HG03469 (cell line): Measurements from ENCODE around the gene C1orf56.

ENCODE experiments used
- ATAC-seq: cut with Tn5 transposase; IDR thresholded peaks from one replicate; pipeline ENCODE4 v1.9.1; 2021; ENCODE audit warnings: mild to moderate bottlenecking, moderate library complexity, moderate number of reproducible peaks; ENCODE audit not compliant: unreplicated experiment

The C1orf56 gene

DNA sequence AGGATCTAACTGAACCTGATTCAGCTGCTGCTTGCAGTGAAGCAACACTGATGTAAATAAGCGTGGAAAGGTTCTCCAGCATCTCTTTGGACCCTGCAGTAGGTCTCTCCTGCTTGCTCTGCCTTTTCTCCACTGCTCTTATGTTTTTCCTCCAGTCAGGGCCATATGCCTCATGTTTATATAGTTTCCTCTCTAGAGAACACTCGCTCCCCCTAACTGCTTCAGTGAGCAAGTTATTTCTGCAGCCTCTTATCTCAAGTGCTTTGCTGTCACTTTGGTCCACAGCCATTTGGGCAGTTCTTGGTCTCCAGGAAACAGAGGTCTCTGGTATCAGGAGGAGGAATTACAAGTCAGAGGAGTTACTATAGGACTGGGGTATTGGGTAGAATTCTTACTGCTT lies 34.0 kb upstream of the C1orf56 start:
- no peak for ATAC-seq

DNA sequence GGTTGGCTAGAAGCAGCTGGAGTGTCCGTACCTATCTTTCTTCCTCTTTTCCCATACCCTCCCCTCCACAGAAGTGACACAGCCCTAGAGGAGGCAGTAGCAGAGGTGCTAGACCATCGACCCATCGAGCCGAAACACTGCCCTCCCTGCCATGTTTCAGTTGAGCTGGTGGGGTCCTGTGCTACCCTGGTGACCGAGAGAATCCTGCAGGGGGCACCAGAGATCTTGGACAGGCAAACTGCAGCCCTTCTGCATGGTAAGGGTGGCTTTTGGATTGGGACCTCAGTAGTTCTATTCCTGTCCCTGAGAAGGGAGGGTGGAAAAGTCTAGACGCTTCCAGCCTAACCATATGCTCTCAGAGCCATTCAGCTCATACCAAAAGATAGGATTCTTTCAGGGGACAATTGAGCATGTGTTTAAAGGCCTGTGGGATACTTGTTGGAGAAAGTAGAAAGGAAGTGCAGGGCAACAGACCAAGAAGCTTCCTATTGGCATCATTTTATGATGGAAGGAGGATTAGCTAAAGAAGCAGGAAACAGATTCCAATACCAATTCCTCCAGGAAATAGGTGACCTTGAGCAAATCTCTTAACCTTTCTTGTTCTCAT lies 22.9 kb upstream of the C1orf56 start:
- ATAC-seq: no peak

DNA sequence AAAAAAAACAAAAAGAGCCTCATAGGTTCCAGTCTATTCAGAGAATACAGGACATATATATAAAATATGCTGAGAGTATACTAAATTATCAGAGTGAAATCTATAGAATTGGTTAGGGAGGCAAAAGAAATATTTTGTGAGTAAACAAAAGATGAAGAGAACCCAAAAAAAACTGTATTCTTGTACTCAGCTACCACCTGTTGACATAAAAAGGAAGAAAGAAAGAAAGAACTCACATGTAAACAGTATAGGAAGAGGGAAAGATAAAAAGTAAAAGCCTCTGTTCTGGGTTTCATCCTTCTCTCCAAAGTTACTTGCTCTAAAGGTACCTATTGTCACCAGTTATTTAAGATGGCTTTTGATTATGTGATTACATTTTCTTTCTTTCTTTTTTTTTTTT lies 21.1 kb upstream of the C1orf56 start:
- no peak for ATAC-seq

DNA sequence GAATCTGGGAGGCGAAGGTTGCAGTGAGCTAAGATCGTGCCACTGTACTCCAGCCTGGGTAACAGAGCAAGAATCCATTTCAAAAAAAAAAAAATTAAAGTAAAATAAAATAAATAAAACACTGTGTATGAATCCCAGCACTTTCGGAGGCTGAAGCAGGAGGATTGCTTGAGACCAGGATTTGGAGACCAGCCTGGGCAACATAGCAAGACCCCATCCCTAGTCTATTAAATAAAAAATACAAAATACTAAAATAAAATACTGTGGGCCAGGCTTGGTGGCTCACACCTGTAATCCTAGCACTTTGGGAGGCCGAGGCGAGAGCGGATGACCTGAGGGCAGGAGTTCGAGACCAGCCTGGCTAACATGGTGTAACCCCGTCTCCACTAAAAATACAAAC lies 15.4 kb upstream of the C1orf56 start:
- no peak for ATAC-seq

DNA sequence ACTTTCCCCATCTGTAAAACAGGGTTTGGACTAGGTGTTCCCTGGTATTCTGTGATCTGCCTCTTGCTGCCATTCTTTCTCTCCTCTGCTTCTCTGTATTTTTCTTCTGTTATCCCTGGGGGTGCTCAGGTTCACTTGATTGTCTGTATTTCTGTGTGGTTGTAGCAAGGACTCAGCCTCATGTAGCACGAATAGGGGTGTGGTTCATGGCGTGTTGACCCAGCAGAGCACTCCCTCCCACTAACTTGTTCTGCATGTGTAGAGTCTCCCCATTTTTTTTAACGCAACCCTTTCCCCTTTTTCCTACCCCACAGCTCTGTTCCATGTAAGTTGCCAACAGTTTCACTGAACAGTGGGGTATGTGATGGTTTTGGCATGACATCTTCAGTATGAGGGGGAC lies 12.4 kb upstream of the C1orf56 start:
- ATAC-seq: no peak

DNA sequence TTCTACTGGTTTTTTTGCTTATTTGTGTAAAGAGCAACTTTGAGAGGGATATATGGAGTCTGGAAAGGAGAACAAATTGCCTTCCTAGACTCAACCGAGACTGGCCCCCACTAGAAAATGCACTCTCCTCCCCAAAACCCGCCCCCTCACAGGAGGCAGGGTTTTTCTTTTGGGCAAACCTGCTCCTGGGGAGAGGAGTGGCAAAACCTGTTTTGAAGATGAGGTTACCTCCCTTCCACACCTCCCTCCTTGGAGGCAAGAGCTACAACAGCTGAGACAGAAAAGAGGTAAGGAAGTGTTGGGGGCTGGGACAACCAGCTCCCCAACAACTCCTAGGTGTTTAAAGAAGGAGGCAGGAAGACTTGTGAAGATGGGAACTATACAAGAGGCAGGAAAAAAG lies 11.2 kb upstream of the C1orf56 start, which contains the start of gene BNIPL:
Gene BNIPL, plus strand, starts transcription at position 231 of the 400 bp plus-strand sequence. Its CDS starts 140 bp downstream, at position 371.
- no peak for ATAC-seq

DNA sequence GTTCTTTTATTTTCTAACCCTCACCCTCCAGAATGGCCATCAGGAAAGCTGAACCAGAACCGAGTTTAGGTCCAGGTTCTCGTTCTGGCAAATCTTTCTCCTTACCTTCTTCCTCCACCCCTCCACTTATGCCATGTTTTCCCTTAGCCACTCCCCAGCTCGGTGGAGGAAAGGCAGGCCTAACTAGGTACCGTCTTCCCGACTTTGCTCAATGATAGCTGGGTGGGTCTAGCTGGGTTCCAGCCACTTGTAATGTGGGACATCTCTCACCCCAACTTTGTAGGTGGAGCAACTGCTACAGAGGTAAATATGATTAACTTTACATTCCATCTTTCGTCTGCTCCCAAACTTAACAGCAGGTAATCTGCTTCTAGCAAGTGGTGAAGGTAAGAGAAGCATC lies 10.5 kb upstream of the C1orf56 start:
- no peak for ATAC-seq

DNA sequence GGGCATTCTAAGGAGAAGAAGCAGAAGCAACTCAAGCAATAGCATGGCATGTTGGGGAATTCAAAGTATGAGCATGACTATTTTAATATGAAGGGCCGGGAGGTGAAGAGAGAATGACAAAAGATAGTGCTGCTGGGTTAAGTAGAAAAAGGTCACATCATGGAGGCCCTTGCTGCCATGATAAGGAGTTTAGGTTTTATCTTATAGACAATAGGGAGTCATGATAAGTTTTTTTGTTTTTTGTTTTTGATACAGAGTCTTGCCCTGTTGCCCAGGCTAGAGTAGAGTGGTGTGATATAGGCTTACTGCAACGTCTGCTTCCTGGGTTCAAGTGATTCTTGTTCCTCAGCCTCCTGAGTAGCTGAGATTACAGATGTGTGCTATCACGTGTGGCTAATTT lies 8.0 kb upstream of the C1orf56 start:
- no peak for ATAC-seq

DNA sequence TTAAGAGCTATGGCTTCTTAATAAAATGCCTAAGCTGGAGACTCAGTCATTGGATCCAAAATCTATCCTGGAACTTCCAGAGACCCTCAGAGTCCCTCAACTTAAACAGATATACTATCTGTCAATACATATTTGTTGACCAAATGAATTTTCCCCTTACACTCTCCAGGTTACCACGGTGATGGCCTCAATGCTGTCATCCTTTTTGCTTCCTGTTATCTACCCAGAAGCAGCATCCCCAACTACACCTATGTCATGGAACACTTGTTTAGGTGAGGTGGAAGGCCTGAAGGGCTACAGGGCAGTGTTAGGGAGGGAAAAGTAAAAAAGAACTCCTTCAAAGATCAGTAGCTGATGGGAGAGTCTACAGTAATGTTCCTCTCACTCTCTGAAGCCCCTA lies 4.4 kb upstream of the C1orf56 start:
- ATAC-seq: no peak

DNA sequence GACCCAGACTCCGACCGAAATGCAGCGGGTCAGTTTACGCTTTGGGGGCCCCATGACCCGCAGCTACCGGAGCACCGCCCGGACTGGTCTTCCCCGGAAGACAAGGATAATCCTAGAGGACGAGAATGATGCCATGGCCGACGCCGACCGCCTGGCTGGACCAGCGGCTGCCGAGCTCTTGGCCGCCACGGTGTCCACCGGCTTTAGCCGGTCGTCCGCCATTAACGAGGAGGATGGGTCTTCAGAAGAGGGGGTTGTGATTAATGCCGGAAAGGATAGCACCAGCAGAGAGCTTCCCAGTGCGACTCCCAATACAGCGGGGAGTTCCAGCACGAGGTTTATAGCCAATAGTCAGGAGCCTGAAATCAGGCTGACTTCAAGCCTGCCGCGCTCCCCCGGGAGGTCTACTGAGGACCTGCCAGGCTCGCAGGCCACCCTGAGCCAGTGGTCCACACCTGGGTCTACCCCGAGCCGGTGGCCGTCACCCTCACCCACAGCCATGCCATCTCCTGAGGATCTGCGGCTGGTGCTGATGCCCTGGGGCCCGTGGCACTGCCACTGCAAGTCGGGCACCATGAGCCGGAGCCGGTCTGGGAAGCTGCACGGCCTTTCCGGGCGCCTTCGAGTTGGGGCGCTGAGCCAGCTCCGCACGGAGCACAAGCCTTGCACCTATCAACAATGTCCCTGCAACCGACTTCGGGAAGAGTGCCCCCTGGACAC lies 534 bp downstream of the C1orf56 start:
- ATAC-seq: peak; percentile 37

DNA sequence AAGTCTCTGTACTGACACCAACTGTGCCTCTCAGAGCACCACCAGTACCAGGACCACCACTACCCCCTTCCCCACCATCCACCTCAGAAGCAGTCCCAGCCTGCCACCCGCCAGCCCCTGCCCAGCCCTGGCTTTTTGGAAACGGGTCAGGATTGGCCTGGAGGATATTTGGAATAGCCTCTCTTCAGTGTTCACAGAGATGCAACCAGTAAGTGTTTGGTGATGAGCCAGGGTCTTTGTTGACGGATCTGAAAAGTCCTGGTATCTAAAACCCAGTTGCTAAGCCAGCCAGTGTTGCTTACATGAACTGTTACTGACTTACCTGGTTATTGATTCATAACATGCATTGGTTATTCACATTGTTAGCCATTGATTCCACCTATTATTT lies 1.1 kb downstream of the C1orf56 start:
- no peak for ATAC-seq

DNA sequence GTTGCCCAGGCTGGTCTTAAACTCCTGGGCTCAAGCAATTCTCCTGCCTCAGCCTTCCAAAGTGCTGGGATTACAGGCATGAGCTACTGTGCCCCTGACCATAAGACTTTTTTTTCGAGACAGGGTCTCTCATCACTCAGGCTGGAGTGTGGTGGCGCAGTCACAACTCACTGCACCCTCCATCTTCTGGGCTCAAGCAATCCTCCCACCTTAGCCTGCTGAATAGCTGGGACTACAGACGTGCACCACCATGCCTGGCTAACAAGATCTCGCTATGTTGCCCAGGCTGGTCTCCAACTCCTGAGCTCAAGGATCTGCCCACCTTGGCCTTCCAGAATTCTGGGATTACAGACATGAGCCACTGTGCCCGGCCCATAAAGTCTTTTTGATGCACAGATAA lies 1.9 kb downstream of the C1orf56 start:
- no peak for ATAC-seq

DNA sequence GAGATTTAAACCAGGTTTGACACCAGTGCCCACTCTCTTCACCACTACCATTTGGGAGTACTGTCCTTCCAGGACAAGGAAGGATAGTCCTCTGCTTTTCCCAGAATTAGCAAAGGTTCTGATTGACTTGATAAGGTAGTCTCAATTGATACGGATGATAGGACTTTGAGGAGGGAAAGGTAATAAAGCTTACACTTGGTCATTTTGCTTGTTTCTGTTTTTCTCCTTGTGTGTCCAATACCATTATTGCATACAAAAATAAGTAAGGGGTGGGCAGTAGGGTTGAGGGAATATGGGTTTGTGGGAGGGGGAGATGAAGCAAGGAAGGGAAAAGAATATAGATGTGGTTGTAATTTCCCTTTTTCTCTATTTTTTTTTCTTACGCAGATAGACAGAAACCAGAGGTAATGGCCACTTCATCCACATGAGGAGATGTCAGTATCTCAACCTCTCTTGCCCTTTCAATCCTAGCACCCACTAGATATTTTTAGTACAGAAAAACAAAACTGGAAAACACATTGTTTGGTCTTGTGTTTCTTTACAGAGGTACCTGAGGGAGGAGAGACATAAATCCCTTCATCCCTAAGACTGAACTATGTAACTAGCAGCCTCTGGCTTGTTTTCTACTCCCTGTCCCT lies 2.6 kb downstream of the C1orf56 start:
- ATAC-seq: no peak

DNA sequence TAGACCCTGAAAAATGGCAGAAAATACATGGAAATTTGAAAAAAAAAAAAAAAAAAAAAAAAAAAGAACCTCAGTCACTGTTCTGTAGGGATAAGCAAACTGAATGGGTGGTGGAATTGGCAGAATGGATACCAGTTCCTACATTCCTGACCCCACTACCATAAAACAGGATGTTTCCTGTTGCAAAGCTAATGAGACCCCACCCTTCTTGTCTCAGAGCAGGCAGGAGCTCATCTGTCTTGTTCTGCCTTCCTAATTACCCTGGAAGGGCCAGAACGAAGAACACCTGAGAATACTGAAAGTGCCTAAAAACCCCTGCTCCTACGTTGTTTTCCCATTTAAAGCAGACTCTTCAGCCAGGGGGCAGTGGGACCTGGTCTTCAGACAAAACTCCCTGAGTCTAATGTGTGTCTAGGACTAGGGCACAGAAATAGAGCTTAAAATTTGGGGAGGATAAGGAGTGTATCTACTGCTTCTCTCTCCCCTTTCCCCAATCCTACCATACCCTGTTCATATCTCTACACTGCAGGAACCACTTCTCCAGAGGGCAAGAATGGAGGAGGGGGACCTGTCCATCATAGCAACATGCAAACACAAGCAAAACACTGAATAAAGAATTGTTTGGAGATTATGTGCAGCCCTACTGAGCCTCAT lies 3.9 kb downstream of the C1orf56 start:
- ATAC-seq: no peak

DNA sequence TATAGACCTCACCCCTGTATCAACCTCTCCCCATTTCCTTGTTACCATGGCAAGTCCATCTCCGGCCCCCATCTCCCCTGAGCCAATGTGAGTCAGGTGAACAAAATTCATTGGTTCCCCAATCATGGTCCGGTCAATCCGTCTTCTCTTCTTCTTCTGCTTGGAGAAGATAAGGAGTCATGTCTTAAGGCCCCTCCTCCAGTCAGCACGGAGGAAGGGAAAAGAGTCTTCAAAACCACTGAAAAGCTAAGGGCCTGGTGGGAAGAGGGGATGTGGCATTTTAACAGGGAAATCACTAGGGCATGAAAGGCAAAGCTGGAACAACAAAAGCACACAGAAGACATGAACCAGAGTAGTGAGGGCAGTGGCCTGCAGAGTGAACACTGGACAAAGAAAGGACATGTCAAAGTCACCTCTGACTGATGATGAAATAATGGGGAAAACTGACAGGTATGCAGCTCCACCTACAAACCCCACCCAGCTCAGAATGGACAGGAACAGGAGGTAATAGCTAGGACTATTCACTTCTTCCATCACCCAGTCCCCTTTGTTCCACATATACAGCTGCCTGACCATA lies 7.5 kb downstream of the C1orf56 start:
- ATAC-seq: no peak

DNA sequence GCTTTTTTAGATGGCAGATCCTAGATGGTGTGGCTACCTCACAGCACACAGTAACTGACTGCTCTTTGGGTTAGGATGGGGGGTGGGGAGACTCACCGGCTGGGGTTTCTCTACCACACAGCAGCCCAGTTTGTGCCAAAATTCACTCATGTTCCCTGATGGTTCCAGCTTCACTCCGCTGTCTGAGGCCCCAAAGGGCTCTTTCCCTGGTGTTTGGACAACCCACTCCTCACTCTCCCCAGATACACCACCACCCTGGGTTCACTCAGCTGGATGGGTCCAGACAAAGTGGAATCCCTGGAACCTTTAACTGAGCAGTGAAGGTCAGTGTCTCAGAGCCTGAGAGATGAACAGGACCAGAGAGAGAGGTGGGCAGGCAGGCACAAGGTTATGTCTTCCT lies 8.0 kb downstream of the C1orf56 start:
- no peak for ATAC-seq

DNA sequence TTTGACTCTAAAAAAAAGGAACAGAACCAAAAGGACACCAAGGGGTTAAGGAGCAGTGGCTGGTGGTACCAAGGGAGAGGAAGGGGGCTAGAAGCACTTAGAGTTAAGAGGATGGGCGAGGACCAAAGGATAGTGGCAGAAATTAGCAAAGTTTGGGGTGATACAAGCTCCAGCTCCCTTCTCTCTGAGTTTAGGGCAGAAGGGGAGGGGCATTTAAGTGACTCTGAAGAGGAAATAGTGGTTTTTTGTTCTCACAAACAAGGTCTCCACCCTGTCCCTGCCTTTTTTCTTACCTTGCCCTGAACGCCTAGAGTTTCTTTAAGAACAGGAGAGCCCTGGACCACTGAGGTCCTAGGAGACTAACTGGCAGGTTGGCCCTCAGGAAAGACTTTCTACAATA lies 8.6 kb downstream of the C1orf56 start:
- ATAC-seq: no peak

DNA sequence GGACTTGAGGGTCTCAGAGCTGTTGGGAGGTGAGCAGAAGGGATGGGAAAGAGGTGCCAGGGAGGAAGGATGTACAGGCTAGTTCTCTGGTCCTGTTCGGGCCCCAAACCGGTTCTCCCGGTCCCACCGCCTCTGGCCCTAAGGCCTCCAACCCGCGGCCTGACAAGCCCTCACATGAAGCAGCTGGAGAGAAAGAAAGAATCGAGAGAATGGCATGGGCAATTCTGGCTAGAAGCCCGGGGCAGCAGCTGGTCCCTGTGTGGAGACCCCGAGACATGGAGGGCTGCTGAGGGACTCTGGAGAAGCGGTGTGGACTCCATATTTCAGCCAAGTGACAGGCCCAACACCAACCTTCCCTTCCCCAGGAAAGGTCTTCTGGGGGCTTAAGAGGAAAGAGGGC lies 11.1 kb downstream of the C1orf56 start:
- ATAC-seq: no peak

DNA sequence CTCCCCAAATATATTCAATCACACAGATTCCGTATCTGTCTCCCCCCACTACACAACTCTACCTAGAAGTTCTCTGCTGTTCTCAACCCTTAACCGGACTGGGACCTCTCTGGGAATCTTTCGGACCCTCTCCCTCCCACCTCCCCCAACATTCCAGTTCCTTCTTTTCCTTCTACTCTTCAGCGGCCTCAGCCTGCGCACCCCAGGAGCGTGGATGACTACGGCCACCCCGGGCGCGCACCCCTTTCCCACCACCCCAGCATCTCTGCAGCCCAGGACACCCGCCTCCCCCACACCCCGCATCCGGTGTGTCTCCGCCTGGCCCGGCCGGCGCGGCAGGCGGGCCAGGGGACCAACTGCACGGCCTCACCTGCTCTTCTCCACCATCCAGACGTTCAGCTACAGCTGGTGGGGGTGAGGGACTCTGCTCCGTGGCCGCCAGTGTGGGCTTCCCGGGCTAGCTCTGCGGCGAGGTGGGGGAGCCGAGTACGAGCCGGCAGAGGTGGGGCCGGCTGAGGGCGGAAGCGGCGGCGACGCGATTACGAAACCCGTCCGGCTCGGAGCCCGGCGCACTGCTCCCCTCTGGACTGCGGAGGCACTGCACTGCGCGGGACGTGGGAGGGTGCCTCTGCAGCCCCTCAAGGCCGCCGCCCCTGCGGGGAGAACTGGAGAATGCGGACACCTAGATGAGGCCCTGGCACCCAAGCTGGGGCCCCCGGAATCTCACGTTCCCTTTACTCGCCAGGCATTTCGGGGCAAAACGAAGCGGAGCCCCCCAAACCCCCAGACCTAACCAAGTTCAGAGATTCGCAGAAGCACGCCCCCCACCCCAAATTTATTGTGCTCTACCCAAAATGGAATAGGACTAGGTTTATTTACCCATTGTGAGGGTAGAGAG lies 11.8 kb downstream of the C1orf56 start, which contains the start of gene CDC42SE1:
Gene CDC42SE1, minus strand, starts transcription at position 514 of the 898 bp plus-strand sequence. CDS start 3,892 bp downstream, outside the sequence.
- ATAC-seq: peak; percentile 67

DNA sequence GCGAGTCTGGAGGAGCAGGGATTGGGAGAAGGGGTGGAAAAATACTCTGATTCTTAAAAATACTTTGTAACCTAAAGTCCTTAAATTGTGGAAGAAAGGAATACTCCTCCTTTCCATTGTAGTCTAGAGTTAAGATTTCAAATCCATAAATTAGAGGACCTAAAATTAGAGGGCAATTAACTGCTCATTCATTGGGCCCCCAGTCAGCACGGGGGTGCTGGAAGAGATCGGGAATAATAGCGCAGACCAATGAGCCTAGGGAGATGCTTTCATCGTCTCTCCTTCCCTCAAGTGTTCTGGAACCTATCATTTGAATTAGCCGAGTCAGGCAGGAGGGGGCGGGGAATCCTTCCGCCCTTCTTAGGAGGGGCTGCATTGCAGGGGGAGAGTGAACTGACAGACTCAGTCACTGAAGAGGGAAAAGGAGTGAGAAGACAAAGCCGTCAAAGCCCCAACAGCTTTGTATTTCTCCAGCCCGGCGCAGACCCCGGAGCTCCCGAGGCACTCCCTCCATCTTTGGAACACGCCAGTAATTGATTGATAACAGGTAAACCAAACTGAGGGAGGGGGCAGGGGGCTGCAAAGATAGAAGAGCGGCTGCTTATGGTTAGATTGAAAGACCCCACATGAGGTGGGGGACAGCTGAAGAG lies 12.6 kb downstream of the C1orf56 start, which contains the start of gene MLLT11:
Gene MLLT11, plus strand, starts transcription at position 391 of the 650 bp plus-strand sequence. CDS start 6,828 bp downstream, outside the sequence.
- ATAC-seq: no peak
